Panc1 (cell line): Measurements from ENCODE around the gene CUX1. TPM values are rescaled to one million over a fixed set of nuclear protein-coding genes. Genes with fewer than 3 reads are reported as not detected.

Experiments used
- ATAC-seq: fragments of 200-7000 bp; cut with Tn5 transposase; 2 replicates; pipeline ENCODE4 v1.9.1; 2020; ENCODE audit warnings: mild to moderate bottlenecking, moderate library complexity
- BruUV-seq: library from RNA; stranded (reverse); fragments of 400-500 nt; replicated peaks from 2 replicates; lab custom pipeline; 2021; lab: Mats Ljungman, UMichigan
- CTCF ChIA-PET: fragments of 300-600 bp; sonication (Branson Sonifier 250); formaldehyde crosslinking; loops from one replicate; lab custom pipeline; 2022; ENCODE audit warnings: antibody characterized with exemption; lab: Charles Lee
- POLR2A ChIA-PET: fragments of 300-600 bp; sonication (Branson Sonifier 250); formaldehyde crosslinking; loops from one replicate; lab custom pipeline; 2022; ENCODE audit warnings: antibody characterized with exemption; lab: Charles Lee
- DNase-seq: peaks from one replicate; pipeline ENCODE4 v3.0.0-alpha.2; 2010; ENCODE audit warnings: low read depth, low spot score
- H3K27ac ChIP-seq: 2 replicates; pipeline ENCODE4 v1.5.1; 2011; ENCODE audit warnings: mild to moderate bottlenecking, low read length, inconsistent platforms
- H3K27me3 ChIP-seq: fragments of 200-500 bp; sonication (Bioruptor generic); 2 replicates; pipeline ENCODE4 v1.6.0; 2014; ENCODE audit warnings: low read length, inconsistent platforms; ENCODE audit not compliant: control insufficient read depth, insufficient read depth
- H3K36me3 ChIP-seq: fragments of 200-500 bp; sonication (Bioruptor generic); 2 replicates; pipeline ENCODE4 v1.5.1; 2014; ENCODE audit warnings: inconsistent platforms, mild to moderate bottlenecking, low read length, moderate library complexity; ENCODE audit not compliant: control insufficient read depth, insufficient read depth
- H3K4me1 ChIP-seq: 2 replicates; pipeline ENCODE4 v1.5.1; 2011; ENCODE audit warnings: inconsistent platforms, mild to moderate bottlenecking, low read length, moderate library complexity; ENCODE audit not compliant: control insufficient read depth, insufficient read depth
- H3K4me3 ChIP-seq, 2 experiments: 2 replicates each; pipeline ENCODE4 v1.5.1; 2011 to 2012; ENCODE audit warnings: low read depth in 2 of 2, low read length in 2 of 2, mild to moderate bottlenecking in 2 of 2, inconsistent platforms in 1 of 2, moderate library complexity in 1 of 2
- H3K9me3 ChIP-seq: fragments of 200-500 bp; sonication (Bioruptor generic); 2 replicates; pipeline ENCODE4 v1.5.1; 2014; ENCODE audit warnings: low read depth, mild to moderate bottlenecking, inconsistent platforms, low read length, moderate library complexity; ENCODE audit not compliant: control insufficient read depth, insufficient read depth
- POLR2AphosphoS5 ChIP-seq: IDR thresholded peaks from 2 replicates; pipeline ENCODE4 v1.6.1; 2012; ENCODE audit warnings: mild to moderate bottlenecking, low read depth, low read length, moderate library complexity
- SIN3A ChIP-seq: IDR thresholded peaks from 2 replicates; pipeline ENCODE4 v1.6.1; 2012; ENCODE audit warnings: low read depth, mild to moderate bottlenecking, low read length, moderate library complexity, borderline replicate concordance; ENCODE audit not compliant: insufficient read depth
- TCF7L2 ChIP-seq: IDR thresholded peaks from 2 replicates; pipeline ENCODE4 v1.6.1; 2011; ENCODE audit warnings: mild to moderate bottlenecking, low read depth, low read length, inconsistent platforms
- in situ Hi-C: cut with HindIII; loops from 2 replicates; pipeline ENCODE4 v1.10.0; 2016; ENCODE audit warnings: low sequenced_read_pairs, low pct_unique_long_range_greater_than_20kb
- intact Hi-C: fragments of 100-400 bp; cut with micrococcal nuclease; formaldehyde crosslinking; loops from one replicate; pipeline ENCODE4 v1.10.0; 2022; ENCODE audit not compliant: unreplicated experiment
- total RNA-seq: library from RNA; stranded (reverse); gene quantifications from one replicate; pipeline ENCODE4 v1.2.1, GENCODE V29; 2021; ENCODE audit not compliant: unreplicated experiment
- TF ChIP-seq, protein P1 (sequence below): fragments of 450-650 bp; IDR thresholded peaks from 2 replicates; pipeline ENCODE4 v1.5.1; 2017; ENCODE audit warnings: mild to moderate bottlenecking
- TF ChIP-seq, protein P2 (sequence below), 2 experiments: IDR thresholded peaks; 2 replicates each; pipeline ENCODE4 v1.6.1; 2011 to 2012; ENCODE audit warnings: low read depth in 2 of 2, control low read depth in 1 of 2, low read length in 1 of 2, mild to moderate bottlenecking in 1 of 2, moderate library complexity in 1 of 2; ENCODE audit not compliant: insufficient read depth in 1 of 2

The CUX1 gene
- total RNA-seq, 1 experiment from 2014 or later = 50.9 TPM

DNA sequence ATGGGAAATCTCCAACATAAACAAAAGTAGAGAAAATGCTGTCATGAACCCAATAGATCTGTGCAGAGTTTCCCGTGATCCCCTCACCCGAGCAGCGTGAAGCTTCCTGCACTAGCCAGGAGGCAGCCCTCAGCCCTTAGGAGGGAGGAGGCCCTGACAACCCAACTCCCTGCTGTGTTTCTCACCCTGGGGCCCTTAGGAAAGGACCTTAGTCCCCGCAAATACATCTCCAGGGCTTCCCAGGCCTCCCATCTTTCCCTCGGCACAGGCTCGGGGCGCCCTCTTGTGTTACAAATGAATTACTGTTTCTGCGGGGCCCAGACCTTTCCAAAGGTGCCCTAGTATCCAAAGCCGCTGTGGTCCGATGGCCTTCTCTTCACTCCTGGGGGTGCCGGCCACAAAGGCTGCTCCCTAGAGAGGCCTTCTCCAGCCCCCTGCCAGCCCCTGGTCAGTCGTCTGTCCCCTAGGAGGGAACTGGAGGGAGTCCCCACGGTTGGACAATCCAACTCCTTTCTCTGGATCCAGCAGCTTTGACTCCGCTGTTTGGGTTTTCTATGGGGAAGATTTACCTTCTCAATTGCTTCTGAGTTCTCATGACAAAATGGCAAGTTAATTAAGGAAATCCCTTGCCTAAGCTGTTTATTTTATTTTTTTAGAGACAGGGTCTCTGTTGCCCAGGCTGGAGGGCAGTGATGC lies 419.3 kb downstream of the CUX1 start:
- Histone ChIP-seq H3K4me3 (no peak overlapping the region), H3K27me3 (no peaks in the 10 kb centered on the region), H3K36me3 (no peaks in the 10 kb centered on the region), H3K4me1 (no peaks in the 10 kb centered on the region), H3K27ac (no peak overlapping the region), H3K9me3 (no peaks in the 10 kb centered on the region)
- no TSS peak for BruUV-seq
- DNase-seq = peak; percentile 28
- in situ Hi-C loops (no loop called here), intact Hi-C loops (loop anchor here (10.0 kb wide), 1 partner anchor 422 kb away; the partner anchor contains the start of gene CUX1)
- ATAC-seq = peak; percentile 98
- TF ChIP-seq, protein P1, sequence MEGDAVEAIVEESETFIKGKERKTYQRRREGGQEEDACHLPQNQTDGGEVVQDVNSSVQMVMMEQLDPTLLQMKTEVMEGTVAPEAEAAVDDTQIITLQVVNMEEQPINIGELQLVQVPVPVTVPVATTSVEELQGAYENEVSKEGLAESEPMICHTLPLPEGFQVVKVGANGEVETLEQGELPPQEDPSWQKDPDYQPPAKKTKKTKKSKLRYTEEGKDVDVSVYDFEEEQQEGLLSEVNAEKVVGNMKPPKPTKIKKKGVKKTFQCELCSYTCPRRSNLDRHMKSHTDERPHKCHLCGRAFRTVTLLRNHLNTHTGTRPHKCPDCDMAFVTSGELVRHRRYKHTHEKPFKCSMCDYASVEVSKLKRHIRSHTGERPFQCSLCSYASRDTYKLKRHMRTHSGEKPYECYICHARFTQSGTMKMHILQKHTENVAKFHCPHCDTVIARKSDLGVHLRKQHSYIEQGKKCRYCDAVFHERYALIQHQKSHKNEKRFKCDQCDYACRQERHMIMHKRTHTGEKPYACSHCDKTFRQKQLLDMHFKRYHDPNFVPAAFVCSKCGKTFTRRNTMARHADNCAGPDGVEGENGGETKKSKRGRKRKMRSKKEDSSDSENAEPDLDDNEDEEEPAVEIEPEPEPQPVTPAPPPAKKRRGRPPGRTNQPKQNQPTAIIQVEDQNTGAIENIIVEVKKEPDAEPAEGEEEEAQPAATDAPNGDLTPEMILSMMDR = peak; percentile 96
- TF ChIP-seq POLR2AphosphoS5 = no peak
- CTCF ChIA-PET = interaction anchor here (0.6 to 0.9 kb wide), 5 partner anchors 15 to 921 kb away, joined by 3 to 6 read pairs (median 3); no protein-coding TSS in a partner anchor
- POLR2A ChIA-PET = no interaction called here

DNA sequence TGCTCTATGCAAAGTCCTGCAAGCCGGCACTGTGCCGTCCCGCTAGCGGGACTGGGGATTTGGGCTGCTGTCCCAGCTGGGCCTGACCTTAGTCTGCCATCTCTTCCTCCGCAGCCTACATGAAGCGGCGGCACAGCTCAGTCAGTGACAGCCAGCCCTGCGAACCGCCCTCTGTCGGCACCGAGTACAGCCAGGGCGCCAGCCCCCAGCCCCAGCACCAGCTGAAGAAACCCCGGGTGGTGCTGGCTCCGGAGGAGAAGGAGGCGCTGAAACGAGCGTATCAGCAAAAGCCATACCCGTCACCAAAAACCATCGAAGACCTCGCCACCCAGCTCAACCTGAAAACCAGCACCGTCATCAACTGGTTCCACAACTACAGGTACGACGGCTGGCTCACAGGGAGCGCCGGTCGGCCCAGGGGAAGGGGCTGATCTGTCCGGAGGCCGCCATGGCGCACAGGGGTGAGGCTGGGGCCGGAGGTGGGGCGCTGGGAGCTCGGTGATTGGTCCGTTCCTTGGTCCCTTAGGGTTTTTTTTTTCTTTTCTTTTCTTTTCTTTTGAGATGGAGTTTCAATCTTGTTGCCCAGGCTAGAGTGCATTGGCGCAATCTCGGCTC lies 421.9 kb downstream of the CUX1 start:
- CTCF ChIA-PET = no interaction called here

More for the DNA sequence above, 421.9 kb downstream of the CUX1 start:
- H3K36me3 ChIP-seq = no peaks in the 10 kb centered on the region
- H3K4me1 ChIP-seq = no peaks in the 10 kb centered on the region
- in situ Hi-C loops (no loop called here), intact Hi-C loops (loop anchor here (10.0 kb wide), 1 partner anchor 425 kb away; the partner anchor contains the start of gene CUX1)
- H3K27ac ChIP-seq = no peak overlapping the region
- H3K27me3 ChIP-seq = no peaks in the 10 kb centered on the region
- POLR2A ChIA-PET = no interaction called here
- no TSS peak for BruUV-seq
- no peak overlapping the region for H3K4me3 ChIP-seq
- no peaks in the 10 kb centered on the region for H3K9me3 ChIP-seq
- no peak for DNase-seq
- ATAC-seq = no peak
- TF ChIP-seq, protein P1 = no peak
- TF ChIP-seq TCF7L2 (no peak), POLR2AphosphoS5 (no peak), SIN3A (no peak)
- TF ChIP-seq, protein P2, sequence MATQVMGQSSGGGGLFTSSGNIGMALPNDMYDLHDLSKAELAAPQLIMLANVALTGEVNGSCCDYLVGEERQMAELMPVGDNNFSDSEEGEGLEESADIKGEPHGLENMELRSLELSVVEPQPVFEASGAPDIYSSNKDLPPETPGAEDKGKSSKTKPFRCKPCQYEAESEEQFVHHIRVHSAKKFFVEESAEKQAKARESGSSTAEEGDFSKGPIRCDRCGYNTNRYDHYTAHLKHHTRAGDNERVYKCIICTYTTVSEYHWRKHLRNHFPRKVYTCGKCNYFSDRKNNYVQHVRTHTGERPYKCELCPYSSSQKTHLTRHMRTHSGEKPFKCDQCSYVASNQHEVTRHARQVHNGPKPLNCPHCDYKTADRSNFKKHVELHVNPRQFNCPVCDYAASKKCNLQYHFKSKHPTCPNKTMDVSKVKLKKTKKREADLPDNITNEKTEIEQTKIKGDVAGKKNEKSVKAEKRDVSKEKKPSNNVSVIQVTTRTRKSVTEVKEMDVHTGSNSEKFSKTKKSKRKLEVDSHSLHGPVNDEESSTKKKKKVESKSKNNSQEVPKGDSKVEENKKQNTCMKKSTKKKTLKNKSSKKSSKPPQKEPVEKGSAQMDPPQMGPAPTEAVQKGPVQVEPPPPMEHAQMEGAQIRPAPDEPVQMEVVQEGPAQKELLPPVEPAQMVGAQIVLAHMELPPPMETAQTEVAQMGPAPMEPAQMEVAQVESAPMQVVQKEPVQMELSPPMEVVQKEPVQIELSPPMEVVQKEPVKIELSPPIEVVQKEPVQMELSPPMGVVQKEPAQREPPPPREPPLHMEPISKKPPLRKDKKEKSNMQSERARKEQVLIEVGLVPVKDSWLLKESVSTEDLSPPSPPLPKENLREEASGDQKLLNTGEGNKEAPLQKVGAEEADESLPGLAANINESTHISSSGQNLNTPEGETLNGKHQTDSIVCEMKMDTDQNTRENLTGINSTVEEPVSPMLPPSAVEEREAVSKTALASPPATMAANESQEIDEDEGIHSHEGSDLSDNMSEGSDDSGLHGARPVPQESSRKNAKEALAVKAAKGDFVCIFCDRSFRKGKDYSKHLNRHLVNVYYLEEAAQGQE (IDR thresholded peaks at IDR 0.05; ENCODE audit: insufficient read depth in 1 of 2, low read depth in 2 of 2, low read length in 1 of 2) = no peak
